Panc1 (cell line): ENCODE data around the gene EPHB6.

Experiments
- CTCF ChIP-seq: fragments of 450-650 bp; IDR thresholded peaks from 2 replicates; pipeline ENCODE4 v1.5.1; 2017; ENCODE audit warnings: mild to moderate bottlenecking
- POLR2AphosphoS5 ChIP-seq: IDR thresholded peaks from 2 replicates; pipeline ENCODE4 v1.6.1; 2012; ENCODE audit warnings: mild to moderate bottlenecking, low read depth, low read length, moderate library complexity
- REST ChIP-seq, 2 experiments: IDR thresholded peaks; 2 replicates each; pipeline ENCODE4 v1.6.1; 2011 to 2012; ENCODE audit warnings: low read depth in 2 of 2, control low read depth in 1 of 2, low read length in 1 of 2, mild to moderate bottlenecking in 1 of 2, moderate library complexity in 1 of 2; ENCODE audit not compliant: insufficient read depth in 1 of 2
- SIN3A ChIP-seq: IDR thresholded peaks from 2 replicates; pipeline ENCODE4 v1.6.1; 2012; ENCODE audit warnings: low read depth, mild to moderate bottlenecking, low read length, moderate library complexity, borderline replicate concordance; ENCODE audit not compliant: insufficient read depth
- TCF7L2 ChIP-seq: IDR thresholded peaks from 2 replicates; pipeline ENCODE4 v1.6.1; 2011; ENCODE audit warnings: mild to moderate bottlenecking, low read depth, low read length, inconsistent platforms

- no peak for TF ChIP-seq CTCF
- no peak for TF ChIP-seq SIN3A
- TF ChIP-seq REST (IDR thresholded peaks at IDR 0.05; ENCODE audit: insufficient read depth in 1 of 2, low read depth in 2 of 2, low read length in 1 of 2), result no peak
- no peak for TF ChIP-seq TCF7L2
- TF ChIP-seq POLR2AphosphoS5, result no peak
These were observed 55.2 kb downstream of the EPHB6 start for GRCh38 chr7:142910031-142910433.
